ENCODE results near the gene ETF1.
A peak's percentile ranks its signal among the peaks of the same experiment; 100 is the strongest.
"Not testable (repeated sequence)": the region's sequence is repeated elsewhere in the genome, so short reads cannot be mapped to it uniquely, and the experiment has no call there.

Gene ETF1

GRCh38 chr5:138490648-138491283, 52.3 kb downstream of the ETF1 start:
- DNase-seq (ENCODE audit: low spot score), result no peak

- DNase-seq (ENCODE audit: low spot score), result no peak
Observed at GRCh38 chr5:138489683-138490061, 53.4 kb downstream of the ETF1 start.

GRCh38 chr5:138488481-138488945, 54.5 kb downstream of the ETF1 start:
- no peak for DNase-seq (ENCODE audit: low spot score)

GRCh38 chr5:138482638-138483037, 60.4 kb downstream of the ETF1 start:
- no peak for DNase-seq (ENCODE audit: low spot score)

GRCh38 chr5:138476918-138477317, 66.1 kb downstream of the ETF1 start:
- DNase-seq (ENCODE audit: low spot score), result no peak

GRCh38 chr5:138473151-138473550, 69.9 kb downstream of the ETF1 start:
- DNase-seq (ENCODE audit: low spot score), result not testable (repeated sequence)

- DNase-seq (ENCODE audit: low spot score), result no peak
Observed at GRCh38 chr5:138472353-138472752, 70.7 kb downstream of the ETF1 start.

- no peak for DNase-seq (ENCODE audit: low spot score)
Observed at GRCh38 chr5:138471052-138471361, 72.0 kb downstream of the ETF1 start.

- peak; percentile 24 for DNase-seq (ENCODE audit: low spot score)
Observed at GRCh38 chr5:138470322-138471051, 72.5 kb downstream of the ETF1 start.

- DNase-seq (ENCODE audit: low spot score), result peak; percentile 52
Observed at GRCh38 chr5:138469540-138470321, 73.3 kb downstream of the ETF1 start.

- DNase-seq (ENCODE audit: low spot score), result peak; percentile 50
Observed at GRCh38 chr5:138468966-138469539, 74.0 kb downstream of the ETF1 start.

- DNase-seq (ENCODE audit: low spot score), result peak; percentile 38
Observed at GRCh38 chr5:138468133-138468965, 74.7 kb downstream of the ETF1 start.

GRCh38 chr5:138467711-138468132, 75.3 kb downstream of the ETF1 start:
- no peak for DNase-seq (ENCODE audit: low spot score)

GRCh38 chr5:138466900-138467710, 75.9 kb downstream of the ETF1 start:
- no peak for DNase-seq (ENCODE audit: low spot score)

- no peak for DNase-seq (ENCODE audit: low spot score)
Observed at GRCh38 chr5:138466125-138466899, 76.7 kb downstream of the ETF1 start.

GRCh38 chr5:138465261-138466124, 77.5 kb downstream of the ETF1 start, which contains the start of gene EGR1:
EGR1 (plus strand) TSS chr5:138465479; CDS start chr5:138465762, 283 bp downstream.
- DNase-seq (ENCODE audit: low spot score), result peak; percentile 93

GRCh38 chr5:138464388-138465260, 78.4 kb downstream of the ETF1 start:
- DNase-seq (ENCODE audit: low spot score), result peak; percentile 98

- DNase-seq (ENCODE audit: low spot score), result peak; percentile 96
Observed at GRCh38 chr5:138464008-138464387, 79.0 kb downstream of the ETF1 start.
